HFF-Myc (cell line): Measurements from ENCODE around the gene MEF2A.

Experiments
- DNase-seq: peaks from one replicate; pipeline ENCODE4 v3.0.0-alpha.2; 2011; ENCODE audit warnings: low read depth; ENCODE audit errors: extremely low read depth
- H3K4me3 ChIP-seq: replicated peaks from 2 replicates; pipeline ENCODE4 v1.5.1; 2011; ENCODE audit warnings: low read depth, mild to moderate bottlenecking, control low read depth, low read length
- TF ChIP-seq, protein P1 (sequence below): IDR thresholded peaks from 2 replicates; pipeline ENCODE4 v1.5.1; 2012; ENCODE audit warnings: mild to moderate bottlenecking, low read depth, low read length, control low read depth; ENCODE audit errors: missing control alignments

The MEF2A gene

DNA sequence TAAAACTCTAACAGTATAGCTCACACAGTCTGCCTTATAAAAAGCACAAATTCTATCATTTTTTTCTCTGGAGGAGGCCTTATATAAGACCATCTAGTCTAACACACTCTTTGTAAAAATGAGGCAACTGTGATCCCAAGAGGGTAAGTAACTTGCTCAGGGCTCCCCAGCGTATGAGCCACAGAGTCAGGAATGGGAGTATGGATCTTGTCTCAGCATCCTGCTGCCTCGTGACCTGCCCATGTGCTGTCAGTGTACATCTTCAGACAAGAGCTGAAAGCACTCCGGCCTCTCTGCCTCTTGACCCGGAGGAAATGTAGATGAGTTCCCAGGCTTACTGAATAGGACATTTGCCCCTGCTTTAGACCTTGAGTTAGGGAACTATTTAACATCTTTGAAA lies 28.4 kb upstream of the MEF2A start:
- TF ChIP-seq, protein P1, sequence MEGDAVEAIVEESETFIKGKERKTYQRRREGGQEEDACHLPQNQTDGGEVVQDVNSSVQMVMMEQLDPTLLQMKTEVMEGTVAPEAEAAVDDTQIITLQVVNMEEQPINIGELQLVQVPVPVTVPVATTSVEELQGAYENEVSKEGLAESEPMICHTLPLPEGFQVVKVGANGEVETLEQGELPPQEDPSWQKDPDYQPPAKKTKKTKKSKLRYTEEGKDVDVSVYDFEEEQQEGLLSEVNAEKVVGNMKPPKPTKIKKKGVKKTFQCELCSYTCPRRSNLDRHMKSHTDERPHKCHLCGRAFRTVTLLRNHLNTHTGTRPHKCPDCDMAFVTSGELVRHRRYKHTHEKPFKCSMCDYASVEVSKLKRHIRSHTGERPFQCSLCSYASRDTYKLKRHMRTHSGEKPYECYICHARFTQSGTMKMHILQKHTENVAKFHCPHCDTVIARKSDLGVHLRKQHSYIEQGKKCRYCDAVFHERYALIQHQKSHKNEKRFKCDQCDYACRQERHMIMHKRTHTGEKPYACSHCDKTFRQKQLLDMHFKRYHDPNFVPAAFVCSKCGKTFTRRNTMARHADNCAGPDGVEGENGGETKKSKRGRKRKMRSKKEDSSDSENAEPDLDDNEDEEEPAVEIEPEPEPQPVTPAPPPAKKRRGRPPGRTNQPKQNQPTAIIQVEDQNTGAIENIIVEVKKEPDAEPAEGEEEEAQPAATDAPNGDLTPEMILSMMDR: no peak
- DNase-seq: no peak
- H3K4me3 ChIP-seq: no peak overlapping the region

DNA sequence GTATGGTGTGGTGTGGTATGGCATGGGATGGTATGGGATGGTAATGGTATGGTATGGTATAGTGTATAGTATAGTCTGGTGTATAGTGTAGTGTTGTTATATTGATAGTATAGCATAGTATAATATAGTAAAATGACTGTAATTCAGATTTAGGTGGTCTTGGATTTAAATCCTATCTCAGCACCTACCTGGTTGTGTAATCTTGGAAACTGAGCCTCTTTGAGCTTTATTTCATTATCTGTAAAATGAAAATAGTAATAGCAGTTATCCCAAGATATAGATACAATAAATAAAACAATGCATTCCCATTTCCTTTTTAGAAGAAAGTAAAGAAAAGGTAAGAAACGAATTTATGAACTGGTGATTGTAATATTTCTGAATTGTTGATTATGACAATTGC lies 27.5 kb upstream of the MEF2A start:
- DNase-seq: no peak
- TF ChIP-seq, protein P1: no peak
- no peak overlapping the region for H3K4me3 ChIP-seq

DNA sequence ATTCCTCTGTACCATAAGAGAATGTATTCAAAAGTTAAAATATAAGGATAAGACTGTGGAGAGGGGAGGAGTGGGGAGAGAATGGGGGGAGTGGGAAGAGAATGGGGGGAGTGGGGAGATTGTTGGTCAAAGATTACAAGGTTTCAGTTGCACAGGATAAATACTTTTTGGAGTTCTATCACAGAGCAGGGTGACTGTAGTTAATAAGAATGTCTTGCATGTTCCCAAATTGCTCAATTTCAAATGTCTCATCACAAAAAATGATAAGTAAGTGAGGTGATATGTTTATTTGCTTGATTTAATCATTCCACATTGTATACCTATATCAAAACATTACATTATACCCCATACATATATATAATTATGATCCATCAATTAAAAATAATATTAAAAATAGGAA lies 23.0 kb upstream of the MEF2A start:
- TF ChIP-seq, protein P1: no peak
- no peak for DNase-seq
- no peak overlapping the region for H3K4me3 ChIP-seq

DNA sequence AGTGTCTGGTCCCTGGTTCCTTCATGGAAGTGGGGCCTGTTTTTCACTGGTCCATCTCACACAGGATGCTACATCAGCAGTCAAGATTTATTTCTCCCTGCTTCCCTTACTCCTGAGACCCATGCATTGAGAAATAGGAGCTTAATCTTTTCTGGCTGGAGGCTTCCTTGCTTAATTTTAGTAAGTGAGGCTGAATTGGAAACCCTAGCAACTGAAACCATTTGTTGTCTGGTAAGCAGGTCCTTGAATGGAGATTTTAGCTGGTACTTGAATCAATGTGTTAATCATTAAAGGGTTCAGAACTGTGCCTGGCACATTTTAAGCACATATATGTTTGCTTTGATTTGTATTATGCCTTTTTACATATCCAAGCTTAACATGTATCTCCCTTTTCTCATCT lies 20.2 kb upstream of the MEF2A start:
- TF ChIP-seq, protein P1: no peak
- DNase-seq: no peak
- H3K4me3 ChIP-seq: no peak overlapping the region

DNA sequence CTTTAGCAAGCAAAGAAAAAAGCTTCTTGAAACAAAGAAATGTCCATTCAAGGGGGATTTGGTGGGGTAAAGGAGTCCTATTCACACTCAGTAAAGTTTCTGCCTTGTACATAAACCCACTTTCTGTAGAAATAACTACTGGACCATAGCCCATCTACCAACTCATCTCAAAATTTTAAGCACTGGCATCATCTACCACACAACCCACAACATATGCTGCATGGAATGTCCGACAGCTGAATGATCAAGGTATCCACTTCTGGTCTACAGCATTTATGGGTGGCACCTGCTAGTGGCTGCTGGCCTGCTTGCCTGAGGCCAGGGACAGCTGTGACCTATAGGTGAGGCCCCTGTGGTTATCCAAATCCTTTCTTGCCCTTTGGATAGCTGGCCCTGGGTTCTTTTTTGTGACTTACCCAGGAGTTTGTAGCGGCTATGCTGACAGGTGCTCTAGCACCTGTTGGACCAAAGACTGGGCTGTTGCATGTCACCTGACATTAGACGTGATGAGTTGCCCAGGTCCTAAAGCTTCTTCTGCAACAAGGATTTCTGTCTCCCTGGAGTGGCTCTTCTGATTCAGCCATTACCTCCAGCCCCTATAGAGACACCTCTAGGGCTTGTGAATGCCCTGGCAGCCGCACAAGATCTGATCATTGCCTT lies 19.2 kb upstream of the MEF2A start:
- TF ChIP-seq, protein P1: no peak
- DNase-seq: no peak
- H3K4me3 ChIP-seq: no peak overlapping the region

DNA sequence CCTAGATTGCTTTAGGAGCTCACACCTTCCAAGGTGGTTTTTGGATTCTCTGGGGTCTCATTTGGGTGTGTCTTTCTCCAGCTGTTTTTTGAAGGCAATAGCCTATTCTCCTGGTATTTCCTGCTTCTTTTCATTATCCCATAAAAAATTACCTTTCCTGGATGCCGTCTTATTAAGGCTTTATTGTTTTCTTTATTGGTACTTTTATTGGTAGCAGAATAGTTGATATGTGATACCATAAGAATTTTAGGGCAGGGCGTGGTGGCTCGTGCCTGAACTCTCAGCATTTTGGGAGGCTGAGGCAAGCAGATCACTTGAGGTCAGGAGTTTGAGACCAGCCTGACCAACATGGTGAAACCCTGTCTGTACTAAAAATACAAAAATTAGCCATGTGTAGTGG lies 18.3 kb upstream of the MEF2A start:
- TF ChIP-seq, protein P1: no peak
- H3K4me3 ChIP-seq: no peak overlapping the region
- DNase-seq: no peak

DNA sequence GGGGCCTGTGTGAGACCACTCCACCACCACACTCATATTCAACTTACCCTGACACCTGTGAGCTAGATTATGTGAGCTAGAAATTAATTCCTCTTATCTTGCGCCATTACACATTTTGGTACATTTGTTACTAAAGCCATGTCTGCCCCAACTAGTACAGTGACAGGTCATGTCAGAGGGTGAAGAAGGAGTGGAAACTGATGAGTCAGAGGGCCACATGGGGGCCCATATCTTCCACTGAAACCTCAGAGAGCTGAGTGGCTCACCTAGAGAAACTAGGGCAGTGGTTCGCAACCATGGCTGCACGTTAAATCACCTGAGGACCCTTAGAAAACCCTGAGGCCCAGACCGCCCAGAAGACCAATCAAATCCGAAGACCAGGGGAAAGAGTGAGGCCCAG lies 15.7 kb upstream of the MEF2A start:
- no peak for DNase-seq
- H3K4me3 ChIP-seq: no peak overlapping the region
- TF ChIP-seq, protein P1: no peak
